Thyroid gland (tissue), 4 donors: Measurements from ENCODE around the gene C10orf67.

ENCODE experiments used
- CTCF ChIP-seq, 6 experiments: fragments of 200-600 bp in 3 of 6; fragments of 450-650 bp in 3 of 6; sonication (generic) in 3 of 6; IDR thresholded peaks; one replicate each; pipeline ENCODE4 v1.5.1; 2016 to 2019; ENCODE audit warnings: antibody characterized with exemption in 6 of 6, mild to moderate bottlenecking in 2 of 6, inconsistent platforms in 1 of 6, moderate library complexity in 1 of 6
- POLR2A ChIP-seq, 2 donors: fragments of 450-650 bp; IDR thresholded peaks; one replicate each; pipeline ENCODE4 v1.6.1; 2017; ENCODE audit warnings: antibody characterized with exemption in 2 of 2, mild to moderate bottlenecking in 2 of 2, moderate library complexity in 1 of 2

- TF ChIP-seq POLR2A (IDR thresholded peaks at IDR 0.05) (no peak), CTCF (IDR thresholded peaks at IDR 0.05) (no peak)
Observed at GRCh38 chr10:23291551-23292334, 52.9 kb downstream of the C10orf67 start.
